DOHH2 (cell line): ENCODE measurements around the gene TET2.

Source experiments
- EZH2phosphoT487 ChIP-seq: fragments of 200-600 bp; sonication (generic); IDR thresholded peaks from 2 replicates; pipeline ENCODE4 v1.6.1; 2017; ENCODE audit warnings: borderline replicate concordance, mild to moderate bottlenecking, antibody characterized with exemption, low read length, moderate library complexity, mixed read lengths
- TF ChIP-seq, protein P1 (sequence below): fragments of 200-600 bp; sonication (generic); IDR thresholded peaks from one replicate; pipeline ENCODE4 v1.5.1; 2014; ENCODE audit warnings: antibody characterized with exemption, mild to moderate bottlenecking, low read depth, low read length; ENCODE audit not compliant: poor library complexity, severe bottlenecking

DNA sequence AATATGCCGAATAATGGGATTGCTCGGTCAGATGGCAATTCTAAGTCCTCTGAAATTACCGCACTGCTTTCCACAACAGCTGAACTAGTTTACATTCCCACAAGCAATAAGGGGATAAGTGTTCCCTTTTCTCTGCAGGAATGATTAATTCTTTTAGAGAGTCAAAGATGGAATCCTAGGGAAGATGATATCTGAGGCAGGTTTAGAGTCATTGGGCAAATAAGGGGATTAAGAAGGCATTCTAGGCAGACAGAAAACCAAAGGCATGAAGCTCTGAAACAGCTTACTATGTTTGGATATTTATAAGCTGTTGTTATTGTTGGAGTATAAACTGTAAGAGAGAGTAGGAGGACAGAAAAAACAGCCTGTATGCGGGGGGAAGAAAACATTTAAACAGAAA, 85.7 kb downstream of the TET2 start:
- TF ChIP-seq, protein P1, sequence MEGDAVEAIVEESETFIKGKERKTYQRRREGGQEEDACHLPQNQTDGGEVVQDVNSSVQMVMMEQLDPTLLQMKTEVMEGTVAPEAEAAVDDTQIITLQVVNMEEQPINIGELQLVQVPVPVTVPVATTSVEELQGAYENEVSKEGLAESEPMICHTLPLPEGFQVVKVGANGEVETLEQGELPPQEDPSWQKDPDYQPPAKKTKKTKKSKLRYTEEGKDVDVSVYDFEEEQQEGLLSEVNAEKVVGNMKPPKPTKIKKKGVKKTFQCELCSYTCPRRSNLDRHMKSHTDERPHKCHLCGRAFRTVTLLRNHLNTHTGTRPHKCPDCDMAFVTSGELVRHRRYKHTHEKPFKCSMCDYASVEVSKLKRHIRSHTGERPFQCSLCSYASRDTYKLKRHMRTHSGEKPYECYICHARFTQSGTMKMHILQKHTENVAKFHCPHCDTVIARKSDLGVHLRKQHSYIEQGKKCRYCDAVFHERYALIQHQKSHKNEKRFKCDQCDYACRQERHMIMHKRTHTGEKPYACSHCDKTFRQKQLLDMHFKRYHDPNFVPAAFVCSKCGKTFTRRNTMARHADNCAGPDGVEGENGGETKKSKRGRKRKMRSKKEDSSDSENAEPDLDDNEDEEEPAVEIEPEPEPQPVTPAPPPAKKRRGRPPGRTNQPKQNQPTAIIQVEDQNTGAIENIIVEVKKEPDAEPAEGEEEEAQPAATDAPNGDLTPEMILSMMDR = no peak
- no peak for TF ChIP-seq EZH2phosphoT487
